ENCODE results near the gene EFNB1. TPM values are rescaled to one million over a fixed set of nuclear protein-coding genes. Genes with fewer than 3 reads are reported as not detected.
"Not testable (repeated sequence)": the region's sequence is repeated elsewhere in the genome, so short reads cannot be mapped to it uniquely, and the experiment has no call there.

The EFNB1 gene
- 10 to 100 TPM; 18.6 to 28.0 (median 24.4) TPM for total RNA-seq
- 27.1 TPM for polyA plus RNA-seq
- long read RNA-seq, donor 1, transcript EFNB1-201 (5 exons, 3,314 nt): major isoform, 45 of 81 reads
- long read RNA-seq, donor 1, partial matches to known transcripts: 4 of 81 reads
- long read RNA-seq, donor 1, other reads (novel, unspliced or antisense): 32 of 81 reads
- long read RNA-seq, donor 2, transcript EFNB1-201 (5 exons, 3,314 nt): major isoform, 19 of 24 reads
- long read RNA-seq, donor 2, partial matches to known transcripts: 5 of 24 reads
- long read RNA-seq, donor 2, other reads (novel, unspliced or antisense): 0 of 24 reads
- long read RNA-seq, donor 3, transcript EFNB1-201 (5 exons, 3,314 nt): major isoform, 20 of 44 reads
- long read RNA-seq, donor 3, partial matches to known transcripts: 21 of 44 reads
- long read RNA-seq, donor 3, other reads (novel, unspliced or antisense): 3 of 44 reads
- long read RNA-seq, donor 4, transcript EFNB1-201 (5 exons, 3,314 nt): major isoform, 21 of 29 reads
- long read RNA-seq, donor 4, partial matches to known transcripts: 7 of 29 reads
- long read RNA-seq, donor 4, other reads (novel, unspliced or antisense): 1 of 29 reads

- Histone ChIP-seq H3K27me3 (ENCODE audit: control insufficient read depth, insufficient read depth) (no peaks in the 10 kb centered on the region), H3K4me1 (ENCODE audit: control insufficient read depth, insufficient read depth, low read length) (no peaks in the 10 kb centered on the region), H3K27ac (ENCODE audit: low read length) (peak within 1 kb of the TSS; percentile 99), H3K9me3 (ENCODE audit: control insufficient read depth, low read length) (no peaks in the 10 kb centered on the region), H3K4me3 (ENCODE audit: low read length) (peak within 1 kb of the TSS; percentile 92)
- ATAC-seq (peak; percentile 95 to 96), DNase-seq (peak; percentile 93 to 97 (median 96))
- intact Hi-C loops (cut with DNase I): loop anchor here (2.0 to 10.0 kb wide), 6 partner anchors 233 to 558 kb away; no protein-coding TSS in a partner anchor
- WGBS: under 1% methylated on average over 81 of the region's 82 CpGs
These were observed at the start of gene EFNB1 for GRCh38 chrX:68828740-68829581. TSS of gene EFNB1 (plus strand) at chrX:68829021. CDS start at chrX:68829777, 756 bp downstream.

GRCh38 chrX:68781295-68781694, 47.5 kb upstream of the EFNB1 start:
- intact Hi-C loops (cut with DNase I); H3K27ac ChIP-seq (ENCODE audit: low read length); DNase-seq; H3K27me3 ChIP-seq (ENCODE audit: control insufficient read depth, insufficient read depth); ATAC-seq; H3K9me3 ChIP-seq (ENCODE audit: control insufficient read depth, low read length); H3K4me1 ChIP-seq (ENCODE audit: control insufficient read depth, insufficient read depth, low read length); H3K4me3 ChIP-seq (ENCODE audit: low read length): not testable (repeated sequence)
- 97% methylated on average over 4 of the region's 4 CpGs for WGBS

- Histone ChIP-seq H3K9me3 (ENCODE audit: control insufficient read depth, low read length) (no peaks in the 10 kb centered on the region), H3K27ac (ENCODE audit: low read length) (no peak overlapping the region), H3K27me3 (ENCODE audit: control insufficient read depth, insufficient read depth) (no peaks in the 10 kb centered on the region), H3K4me3 (ENCODE audit: low read length) (no peak overlapping the region), H3K4me1 (ENCODE audit: control insufficient read depth, insufficient read depth, low read length) (no peaks in the 10 kb centered on the region)
- intact Hi-C loops (cut with DNase I): no loop called here
- WGBS: 89% methylated on average over 10 of the region's 10 CpGs
- no peak for ATAC-seq
- no peak for DNase-seq
These were observed 44.0 kb upstream of the EFNB1 start for GRCh38 chrX:68784816-68785215.

GRCh38 chrX:68786581-68786980, 42.2 kb upstream of the EFNB1 start:
- H3K27ac ChIP-seq (ENCODE audit: low read length); intact Hi-C loops (cut with DNase I); ATAC-seq; H3K27me3 ChIP-seq (ENCODE audit: control insufficient read depth, insufficient read depth); H3K4me3 ChIP-seq (ENCODE audit: low read length); H3K4me1 ChIP-seq (ENCODE audit: control insufficient read depth, insufficient read depth, low read length); H3K9me3 ChIP-seq (ENCODE audit: control insufficient read depth, low read length); DNase-seq: not testable (repeated sequence)
- 87% methylated on average over 4 of the region's 4 CpGs for WGBS

- intact Hi-C loops (cut with DNase I): no loop called here
- Histone ChIP-seq H3K4me1 (ENCODE audit: control insufficient read depth, insufficient read depth, low read length) (peaks cover 2% of the 10 kb centered on the region), H3K9me3 (ENCODE audit: control insufficient read depth, low read length) (no peaks in the 10 kb centered on the region), H3K4me3 (ENCODE audit: low read length) (no peak overlapping the region), H3K27ac (ENCODE audit: low read length) (no peak overlapping the region), H3K27me3 (ENCODE audit: control insufficient read depth, insufficient read depth) (no peaks in the 10 kb centered on the region)
- DNase-seq (no peak), ATAC-seq (no peak)
- WGBS: 58% methylated on average over 3 of the region's 3 CpGs
These were observed 38.9 kb upstream of the EFNB1 start for GRCh38 chrX:68789966-68790365.

- no peaks in the 10 kb centered on the region for H3K9me3 ChIP-seq (ENCODE audit: control insufficient read depth, low read length)
- intact Hi-C loops (cut with DNase I): no loop called here
- H3K4me3 ChIP-seq (ENCODE audit: low read length): no peak overlapping the region
- ATAC-seq (no peak), DNase-seq (no peak)
- WGBS: 86% methylated on average over 1 of the region's 1 CpG
- no peaks in the 10 kb centered on the region for H3K27me3 ChIP-seq (ENCODE audit: control insufficient read depth, insufficient read depth)
- peaks cover 2% of the 10 kb centered on the region for H3K4me1 ChIP-seq (ENCODE audit: control insufficient read depth, insufficient read depth, low read length)
- H3K27ac ChIP-seq (ENCODE audit: low read length): no peak overlapping the region
These were observed 36.7 kb upstream of the EFNB1 start for GRCh38 chrX:68792083-68792482.

GRCh38 chrX:68794461-68794860, 34.4 kb upstream of the EFNB1 start:
- H3K27me3 ChIP-seq (ENCODE audit: control insufficient read depth, insufficient read depth): no peaks in the 10 kb centered on the region
- no peaks in the 10 kb centered on the region for H3K9me3 ChIP-seq (ENCODE audit: control insufficient read depth, low read length)
- peaks cover 2% of the 10 kb centered on the region for H3K4me1 ChIP-seq (ENCODE audit: control insufficient read depth, insufficient read depth, low read length)
- no peak for DNase-seq
- intact Hi-C loops (cut with DNase I): no loop called here
- no peak overlapping the region for H3K27ac ChIP-seq (ENCODE audit: low read length)
- H3K4me3 ChIP-seq (ENCODE audit: low read length): no peak overlapping the region
- 59% methylated on average over 4 of the region's 4 CpGs for WGBS
- ATAC-seq: no peak

GRCh38 chrX:68795741-68796140, 33.1 kb upstream of the EFNB1 start:
- peak in 1 of 2 donors; percentile 43 for ATAC-seq
- H3K4me1 ChIP-seq (ENCODE audit: control insufficient read depth, insufficient read depth, low read length): peaks cover 2% of the 10 kb centered on the region
- H3K27ac ChIP-seq (ENCODE audit: low read length): no peak overlapping the region
- H3K9me3 ChIP-seq (ENCODE audit: control insufficient read depth, low read length): no peaks in the 10 kb centered on the region
- no peak for DNase-seq
- 57% methylated on average over 3 of the region's 3 CpGs for WGBS
- no peak overlapping the region for H3K4me3 ChIP-seq (ENCODE audit: low read length)
- H3K27me3 ChIP-seq (ENCODE audit: control insufficient read depth, insufficient read depth): no peaks in the 10 kb centered on the region
- intact Hi-C loops (cut with DNase I): no loop called here

GRCh38 chrX:68798400-68798799, 30.4 kb upstream of the EFNB1 start:
- H3K4me3 ChIP-seq (ENCODE audit: low read length); H3K9me3 ChIP-seq (ENCODE audit: control insufficient read depth, low read length); H3K4me1 ChIP-seq (ENCODE audit: control insufficient read depth, insufficient read depth, low read length); H3K27me3 ChIP-seq (ENCODE audit: control insufficient read depth, insufficient read depth); DNase-seq; H3K27ac ChIP-seq (ENCODE audit: low read length); ATAC-seq; intact Hi-C loops (cut with DNase I): not testable (repeated sequence)

- no peak for ATAC-seq
- DNase-seq: no peak
- WGBS: 58% methylated on average over 4 of the region's 4 CpGs
- Histone ChIP-seq H3K4me3 (ENCODE audit: low read length) (no peak overlapping the region), H3K9me3 (ENCODE audit: control insufficient read depth, low read length) (no peaks in the 10 kb centered on the region), H3K27ac (ENCODE audit: low read length) (no peak overlapping the region), H3K4me1 (ENCODE audit: control insufficient read depth, insufficient read depth, low read length) (no peaks in the 10 kb centered on the region), H3K27me3 (ENCODE audit: control insufficient read depth, insufficient read depth) (no peaks in the 10 kb centered on the region)
- intact Hi-C loops (cut with DNase I): loop anchor here in 2 of 4 donors (10.0 kb wide), 2 partner anchors 287 to 297 kb away; no protein-coding TSS in a partner anchor
These were observed 27.0 kb upstream of the EFNB1 start for GRCh38 chrX:68801737-68802290.

All from right cardiac atrium (tissue), 5 donors.